Measurements from ENCODE around the gene SPACA7. TPM values are rescaled to one million over a fixed set of nuclear protein-coding genes. Genes with fewer than 3 reads are reported as not detected.

Gene SPACA7, protein sequence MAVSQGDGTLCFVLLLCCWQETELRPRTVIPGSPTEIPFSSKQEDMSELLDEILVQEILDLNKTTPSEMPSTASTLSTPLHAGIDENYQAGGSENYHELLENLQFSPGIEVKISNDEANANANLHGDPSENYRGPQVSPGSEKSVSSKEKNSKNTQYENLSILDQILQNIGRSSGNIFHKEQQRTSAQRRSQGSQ
- total RNA-seq = not detected

- POLR2A ChIA-PET = no interaction called here
Observed at GRCh38 chr13:112376050-112376681, at the start of gene SPACA7. Gene SPACA7 (plus strand): TSS chr13:112376355. CDS start chr13:112376386, 31 bp downstream.

GRCh38 chr13:112326821-112327370, 49.3 kb upstream of the SPACA7 start:
- no peak overlapping the region for H3K27ac Mint-ChIP-seq
- H3K4me3 Mint-ChIP-seq = no peak overlapping the region
- no peaks in the 10 kb centered on the region for H3K4me1 Mint-ChIP-seq (ENCODE audit: low read depth)
- peaks cover 15% of the 10 kb centered on the region for H3K27me3 Mint-ChIP-seq
- intact Hi-C loops (cut with micrococcal nuclease) = no loop called here
- CTCF ChIA-PET = no interaction called here
- POLR2A ChIA-PET = interaction anchor here (0.6 kb wide), 1 partner anchor 584 kb away, joined by 3 read pairs; no protein-coding TSS in a partner anchor
- no peak for DNase-seq
- no peaks in the 10 kb centered on the region for H3K9me3 Mint-ChIP-seq
- no peaks in the 10 kb centered on the region for H3K36me3 Mint-ChIP-seq

More at GRCh38 chr13:112376050-112376681, at the start of gene SPACA7:
- peaks cover 3% of the 10 kb centered on the region for H3K27me3 Mint-ChIP-seq
- H3K27ac Mint-ChIP-seq = no peak within 1 kb of the TSS
- H3K36me3 Mint-ChIP-seq = no peaks in the 10 kb centered on the region
- DNase-seq = no peak
- CTCF ChIA-PET = no interaction called here
- no peak within 1 kb of the TSS for H3K4me3 Mint-ChIP-seq
- intact Hi-C loops (cut with micrococcal nuclease) = no loop called here
- no peaks in the 10 kb centered on the region for H3K9me3 Mint-ChIP-seq
- H3K4me1 Mint-ChIP-seq (ENCODE audit: low read depth) = no peaks in the 10 kb centered on the region

GRCh38 chr13:112328936-112329335, 47.2 kb upstream of the SPACA7 start:
- intact Hi-C loops (cut with micrococcal nuclease) = no loop called here

GRCh38 chr13:112329376-112329775, 46.8 kb upstream of the SPACA7 start:
- CTCF ChIA-PET = no interaction called here
- H3K36me3 Mint-ChIP-seq = no peaks in the 10 kb centered on the region
- H3K27ac Mint-ChIP-seq = no peak overlapping the region
- POLR2A ChIA-PET = no interaction called here
- H3K27me3 Mint-ChIP-seq = peaks cover 27% of the 10 kb centered on the region
- no peaks in the 10 kb centered on the region for H3K9me3 Mint-ChIP-seq
- H3K4me3 Mint-ChIP-seq = no peak overlapping the region
- no peaks in the 10 kb centered on the region for H3K4me1 Mint-ChIP-seq (ENCODE audit: low read depth)
- no peak for DNase-seq
- intact Hi-C loops (cut with micrococcal nuclease) = no loop called here

More at GRCh38 chr13:112328936-112329335, 47.2 kb upstream of the SPACA7 start:
- Mint-ChIP-seq H3K4me1 (ENCODE audit: low read depth) (no peaks in the 10 kb centered on the region), H3K27ac (no peak overlapping the region), H3K4me3 (no peak overlapping the region), H3K27me3 (peaks cover 27% of the 10 kb centered on the region), H3K9me3 (no peaks in the 10 kb centered on the region), H3K36me3 (no peaks in the 10 kb centered on the region)
- POLR2A ChIA-PET = no interaction called here
- no peak for DNase-seq
- CTCF ChIA-PET = no interaction called here

DNA sequence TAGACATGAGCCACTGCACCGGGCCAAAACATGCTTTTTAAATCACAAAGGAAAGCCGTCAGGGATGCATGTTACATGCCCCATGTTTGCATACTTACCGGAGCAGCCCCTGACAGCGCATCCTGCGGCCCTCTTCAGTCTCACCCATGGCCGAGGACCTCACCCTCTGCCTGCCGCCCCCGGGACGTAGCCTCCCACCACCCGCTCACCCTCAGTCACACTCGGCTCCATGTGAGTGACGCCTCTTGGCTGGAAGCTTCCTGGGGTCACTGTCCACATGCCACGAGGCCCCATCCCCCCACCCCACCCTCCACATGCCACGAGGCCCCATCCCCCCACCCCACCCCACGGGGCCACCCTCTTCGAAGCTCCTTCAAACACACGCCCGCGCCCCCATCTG, 46.1 kb upstream of the SPACA7 start:
- no peak for DNase-seq
- intact Hi-C loops (cut with micrococcal nuclease) = no loop called here
- H3K27me3 Mint-ChIP-seq = peaks cover 27% of the 10 kb centered on the region
- H3K9me3 Mint-ChIP-seq = no peaks in the 10 kb centered on the region
- POLR2A ChIA-PET = no interaction called here
- no peak overlapping the region for H3K4me3 Mint-ChIP-seq
- CTCF ChIA-PET = no interaction called here
- H3K36me3 Mint-ChIP-seq = no peaks in the 10 kb centered on the region
- H3K27ac Mint-ChIP-seq = no peak overlapping the region
- no peaks in the 10 kb centered on the region for H3K4me1 Mint-ChIP-seq (ENCODE audit: low read depth)

DNA sequence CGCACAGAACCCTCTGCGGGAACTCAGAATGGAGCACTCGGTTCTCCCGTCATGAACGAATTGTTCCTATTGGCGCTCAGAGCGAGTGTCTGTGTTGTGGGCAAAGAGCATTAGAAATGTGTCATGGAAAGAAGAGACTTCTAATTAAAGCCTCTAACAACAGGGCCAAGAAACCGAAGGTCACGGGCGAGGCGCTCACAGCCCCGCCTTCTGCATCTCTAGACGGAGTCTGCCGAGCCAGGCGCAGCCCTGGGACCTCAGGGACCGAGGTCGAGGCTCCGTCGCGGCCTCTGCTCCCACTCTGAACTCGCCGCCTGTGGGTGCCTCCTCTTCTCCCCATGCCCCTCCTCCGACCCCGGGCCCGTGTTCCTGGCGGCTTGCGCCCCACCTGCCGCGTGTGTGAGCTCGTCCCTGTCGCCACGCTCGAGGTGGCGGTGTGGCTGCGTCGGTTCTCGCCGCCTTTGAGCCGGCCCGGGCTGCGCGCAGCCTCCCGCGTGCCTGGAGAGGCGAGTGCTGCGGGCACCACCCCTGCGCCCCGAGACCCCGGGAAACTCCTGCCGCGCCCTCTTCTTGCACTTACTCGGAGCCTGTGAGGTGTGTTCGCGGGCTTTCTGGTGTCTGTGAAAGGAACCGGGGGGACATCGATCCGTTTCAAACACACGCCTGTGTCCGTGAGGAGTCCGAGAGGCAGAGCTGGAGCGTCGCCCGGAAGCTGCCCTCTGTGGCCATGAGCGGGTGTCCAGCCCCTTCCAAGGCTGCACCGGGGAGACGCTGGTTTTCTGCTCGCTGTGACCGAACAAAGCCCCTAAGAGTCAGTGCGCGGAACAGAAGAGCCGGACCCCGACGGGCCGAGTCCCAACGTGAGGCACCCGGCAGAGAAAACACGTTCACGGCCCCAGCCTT, 45.4 kb upstream of the SPACA7 start:
- Mint-ChIP-seq H3K4me1 (ENCODE audit: low read depth) (no peaks in the 10 kb centered on the region), H3K27ac (no peak overlapping the region), H3K27me3 (peaks cover 27% of the 10 kb centered on the region), H3K36me3 (no peaks in the 10 kb centered on the region), H3K4me3 (no peak overlapping the region), H3K9me3 (no peaks in the 10 kb centered on the region)
- ChIA-PET POLR2A (no interaction called here), CTCF (no interaction called here)
- intact Hi-C loops (cut with micrococcal nuclease) = no loop called here
- no peak for DNase-seq

DNA sequence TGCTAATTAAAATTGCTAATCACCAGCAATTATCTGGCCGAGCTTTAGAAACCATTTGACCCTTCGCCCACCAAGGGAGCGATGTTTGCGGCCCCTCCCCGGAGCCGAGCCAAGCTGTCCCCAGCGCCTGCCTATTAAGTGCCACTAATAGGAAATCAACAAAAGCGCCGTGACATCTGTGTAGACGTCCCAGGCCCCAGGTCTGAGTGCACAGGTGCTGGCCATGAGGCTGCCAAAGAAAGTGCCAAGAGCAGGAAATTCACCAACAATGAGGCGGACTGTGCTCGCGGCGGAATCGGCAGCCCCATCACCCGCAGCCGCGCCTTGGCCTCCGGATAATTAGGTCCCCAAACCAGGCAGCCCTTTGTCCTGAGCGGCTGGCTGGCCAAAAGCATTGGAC, 44.5 kb upstream of the SPACA7 start:
- intact Hi-C loops (cut with micrococcal nuclease) = no loop called here
- peaks cover 27% of the 10 kb centered on the region for H3K27me3 Mint-ChIP-seq
- H3K9me3 Mint-ChIP-seq = peaks cover 6% of the 10 kb centered on the region
- H3K36me3 Mint-ChIP-seq = no peaks in the 10 kb centered on the region
- POLR2A ChIA-PET = no interaction called here
- no peak for DNase-seq
- H3K27ac Mint-ChIP-seq = no peak overlapping the region
- H3K4me3 Mint-ChIP-seq = no peak overlapping the region
- CTCF ChIA-PET = no interaction called here
- H3K4me1 Mint-ChIP-seq (ENCODE audit: low read depth) = no peaks in the 10 kb centered on the region

DNA sequence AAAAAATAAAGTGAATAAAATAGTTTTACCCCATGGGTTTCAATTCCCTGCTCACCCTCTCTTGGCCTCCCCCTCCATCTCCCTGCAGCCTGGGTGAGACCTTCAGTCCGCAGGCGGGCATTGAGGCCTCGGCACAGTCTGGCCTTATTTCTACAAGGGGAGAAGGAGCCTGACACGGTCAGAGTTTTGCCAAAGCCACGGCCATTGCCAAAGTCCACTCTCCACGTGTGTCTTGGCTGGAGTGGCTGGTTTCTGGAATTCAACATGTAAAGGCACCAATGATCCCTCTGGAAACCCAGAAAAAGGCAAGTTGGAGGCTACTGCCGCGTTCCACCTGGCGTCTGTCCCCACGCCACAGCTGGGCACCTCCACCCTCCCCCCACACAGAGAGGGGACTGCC, 43.4 kb upstream of the SPACA7 start:
- Mint-ChIP-seq H3K9me3 (peaks cover 15% of the 10 kb centered on the region), H3K4me3 (no peak overlapping the region), H3K4me1 (ENCODE audit: low read depth) (no peaks in the 10 kb centered on the region), H3K27me3 (peaks cover 27% of the 10 kb centered on the region), H3K27ac (no peak overlapping the region), H3K36me3 (peaks cover 2% of the 10 kb centered on the region)
- ChIA-PET POLR2A (no interaction called here), CTCF (no interaction called here)
- no peak for DNase-seq
- intact Hi-C loops (cut with micrococcal nuclease) = no loop called here

GRCh38 chr13:112333756-112334543, 42.2 kb upstream of the SPACA7 start:
- Mint-ChIP-seq H3K4me1 (ENCODE audit: low read depth) (no peaks in the 10 kb centered on the region), H3K4me3 (no peak overlapping the region), H3K9me3 (peaks cover 15% of the 10 kb centered on the region), H3K36me3 (peaks cover 2% of the 10 kb centered on the region), H3K27ac (no peak overlapping the region), H3K27me3 (peaks cover 27% of the 10 kb centered on the region)
- CTCF ChIA-PET = no interaction called here
- intact Hi-C loops (cut with micrococcal nuclease) = no loop called here
- no peak for DNase-seq
- POLR2A ChIA-PET = no interaction called here

- H3K27ac Mint-ChIP-seq = no peak overlapping the region
- ChIA-PET CTCF (no interaction called here), POLR2A (no interaction called here)
- no peak for DNase-seq
- intact Hi-C loops (cut with micrococcal nuclease) = no loop called here
- peaks cover 24% of the 10 kb centered on the region for H3K27me3 Mint-ChIP-seq
- H3K9me3 Mint-ChIP-seq = peaks cover 15% of the 10 kb centered on the region
- peaks cover 2% of the 10 kb centered on the region for H3K36me3 Mint-ChIP-seq
- H3K4me3 Mint-ChIP-seq = no peak overlapping the region
- no peaks in the 10 kb centered on the region for H3K4me1 Mint-ChIP-seq (ENCODE audit: low read depth)
Observed at GRCh38 chr13:112335135-112335534, 41.0 kb upstream of the SPACA7 start.

GRCh38 chr13:112341446-112341845, 34.7 kb upstream of the SPACA7 start:
- Mint-ChIP-seq H3K4me1 (ENCODE audit: low read depth) (peaks cover 4% of the 10 kb centered on the region), H3K27ac (no peak overlapping the region), H3K27me3 (peaks cover 12% of the 10 kb centered on the region), H3K4me3 (no peak overlapping the region), H3K36me3 (peaks cover 2% of the 10 kb centered on the region), H3K9me3 (peaks cover 11% of the 10 kb centered on the region)
- intact Hi-C loops (cut with micrococcal nuclease) = no loop called here
- ChIA-PET CTCF (no interaction called here), POLR2A (no interaction called here)
- DNase-seq = no peak

Measured in activated CD4-positive, alpha-beta memory T cell treated with anti-CD3 and anti-CD28 coated beads for 36 hours (primary cell).